Thoracic aorta (tissue), 2 donors: Measurements from ENCODE around the gene PPP1R13B. TPM values are rescaled to one million over a fixed set of nuclear protein-coding genes. Genes with fewer than 3 reads are reported as not detected.
A peak's percentile ranks its signal among the peaks of the same experiment; 100 is the strongest.

Experiments used
- ATAC-seq: fragments of 150-250 bp; one replicate; pipeline ENCODE4 v1.8.0; 2017; ENCODE audit warnings: low read depth; ENCODE audit not compliant: insufficient number of reproducible peaks, low FRiP score
- DNase-seq: peaks from one replicate; pipeline ENCODE4 v3.0.0-alpha.2; 2020; ENCODE audit warnings: low spot score
- H3K27ac ChIP-seq, 2 donors: fragments of 200-600 bp; sonication (generic); 1 replicate in 1 of 2; 2 replicates in 1 of 2; pipeline ENCODE4 v1.5.1; 2016; ENCODE audit warnings: mild to moderate bottlenecking in 2 of 2, moderate library complexity in 2 of 2
- H3K27me3 ChIP-seq: fragments of 200-600 bp; sonication (generic); replicated peaks from 2 replicates; pipeline ENCODE4 v1.6.0; 2016; ENCODE audit warnings: mild to moderate bottlenecking; ENCODE audit not compliant: insufficient read depth
- H3K36me3 ChIP-seq: fragments of 200-600 bp; sonication (generic); one replicate; pipeline ENCODE4 v1.5.1; 2016
- H3K4me1 ChIP-seq, 2 donors: fragments of 200-600 bp; sonication (generic); 1 replicate in 1 of 2; 2 replicates in 1 of 2; pipeline versions ENCODE4 v1.5.1 to v1.6.0; 2016; ENCODE audit warnings: low read depth in 2 of 2, mild to moderate bottlenecking in 1 of 2; ENCODE audit not compliant: control insufficient read depth in 1 of 2
- H3K4me3 ChIP-seq: fragments of 200-600 bp; sonication (generic); 2 replicates; pipeline ENCODE4 v1.5.1; 2016; ENCODE audit warnings: mild to moderate bottlenecking
- H3K9me3 ChIP-seq: fragments of 200-600 bp; sonication (generic); 2 replicates; pipeline ENCODE4 v1.5.1; 2016
- CTCF ChIP-seq: fragments of 200-600 bp; sonication (generic); IDR thresholded peaks from one replicate; pipeline ENCODE4 v1.5.1; 2019; ENCODE audit warnings: antibody characterized with exemption
- total RNA-seq, 2 donors: library from RNA; depleted of rRNA; stranded (reverse); fragments of >200 nt; gene quantifications; one replicate each; pipeline versions ENCODE4 v1.1.0 to v1.2.3, GENCODE V29; 2016

PPP1R13B gene
- total RNA-seq, 2 donors from 2014 or later = 10.7 to 15.3 TPM

- no peaks in the 10 kb centered on the region for H3K9me3 ChIP-seq
- peaks cover 49% of the 10 kb centered on the region for H3K36me3 ChIP-seq
- no peak for ATAC-seq
- no peak for DNase-seq
- peaks cover 18 to 39% of the 10 kb centered on the region in 2 donors for H3K4me1 ChIP-seq
- no peak overlapping the region for H3K27ac ChIP-seq
- TF ChIP-seq CTCF = no peak
- H3K4me3 ChIP-seq = no peak overlapping the region
- H3K27me3 ChIP-seq = no peaks in the 10 kb centered on the region
These were observed 118.7 kb downstream of the PPP1R13B start for GRCh38 chr14:103728721-103729120.

- H3K27ac ChIP-seq = no peak overlapping the region
- H3K9me3 ChIP-seq = no peaks in the 10 kb centered on the region
- ATAC-seq (no peak), DNase-seq (no peak)
- no peaks in the 10 kb centered on the region for H3K27me3 ChIP-seq
- peaks cover 22 to 45% of the 10 kb centered on the region in 2 donors for H3K4me1 ChIP-seq
- H3K36me3 ChIP-seq = peaks cover 43% of the 10 kb centered on the region
- TF ChIP-seq CTCF = no peak
- no peak overlapping the region for H3K4me3 ChIP-seq
These were observed 119.2 kb downstream of the PPP1R13B start for GRCh38 chr14:103728141-103728540.

- H3K36me3 ChIP-seq = peaks cover 36% of the 10 kb centered on the region
These were observed 119.9 kb downstream of the PPP1R13B start for GRCh38 chr14:103727313-103727980.

GRCh38 chr14:103726474-103726873, 120.9 kb downstream of the PPP1R13B start:
- no peaks in the 10 kb centered on the region for H3K9me3 ChIP-seq
- no peak for TF ChIP-seq CTCF
- peak overlapping the region in 1 of 2 donors; percentile 32 for H3K27ac ChIP-seq
- no peaks in the 10 kb centered on the region for H3K27me3 ChIP-seq
- peaks cover 22 to 62% of the 10 kb centered on the region in 2 donors for H3K4me1 ChIP-seq
- ATAC-seq (no peak), DNase-seq (no peak)
- no peak overlapping the region for H3K4me3 ChIP-seq
- peaks cover 26% of the 10 kb centered on the region for H3K36me3 ChIP-seq

More at GRCh38 chr14:103727313-103727980, 119.9 kb downstream of the PPP1R13B start:
- DNase-seq (no peak), ATAC-seq (no peak)
- Histone ChIP-seq H3K9me3 (no peaks in the 10 kb centered on the region), H3K4me1 (peaks cover 22 to 52% of the 10 kb centered on the region in 2 donors), H3K27me3 (no peaks in the 10 kb centered on the region), H3K27ac (no peak overlapping the region), H3K4me3 (no peak overlapping the region)
- TF ChIP-seq CTCF = no peak

- no peak for TF ChIP-seq CTCF
- H3K27me3 ChIP-seq = no peaks in the 10 kb centered on the region
- DNase-seq = no peak
- peak overlapping the region in 1 of 2 donors; percentile 91 for H3K27ac ChIP-seq
- no peaks in the 10 kb centered on the region for H3K9me3 ChIP-seq
- H3K36me3 ChIP-seq = peaks cover 25% of the 10 kb centered on the region
- peaks cover 22 to 65% of the 10 kb centered on the region in 2 donors for H3K4me1 ChIP-seq
- H3K4me3 ChIP-seq = no peak overlapping the region
- no peak for ATAC-seq
These were observed 121.5 kb downstream of the PPP1R13B start for GRCh38 chr14:103725739-103726395.
